GM23338 (cell line): ENCODE measurements around the gene CERS2.

ENCODE experiments used
- CREB1 ChIP-seq: fragments of 250-450 bp; sonication (Bioruptor Pico); IDR thresholded peaks from 2 replicates; pipeline ENCODE4 v1.5.0; 2020; ENCODE audit warnings: low read depth, mild to moderate bottlenecking, moderate library complexity
- CTCF ChIP-seq, 2 experiments: fragments of 200-600 bp in 1 of 2; sonication (generic) in 1 of 2; conservative IDR thresholded peaks; 2 replicates each; pipeline versions ENCODE4 v1.5.1 to v1.6.1; 2016 to 2017; ENCODE audit warnings: antibody characterized with exemption in 2 of 2, low read depth in 2 of 2, mild to moderate bottlenecking in 2 of 2, moderate library complexity in 1 of 2
- ETS1 ChIP-seq: IDR thresholded peaks from 2 replicates; pipeline ENCODE4 v1.6.1; 2016; ENCODE audit warnings: antibody characterized with exemption
- EZH2 ChIP-seq: fragments of 200-600 bp; sonication (generic); IDR thresholded peaks from one replicate; pipeline ENCODE4 v1.8.0; 2017; ENCODE audit warnings: antibody characterized with exemption, mild to moderate bottlenecking, low read depth; ENCODE audit not compliant: unreplicated experiment
- EZH2phosphoT487 ChIP-seq: fragments of 200-600 bp; sonication (generic); IDR thresholded peaks from one replicate; pipeline ENCODE4 v1.8.1; 2018; ENCODE audit warnings: antibody characterized with exemption; ENCODE audit not compliant: unreplicated experiment
- JUNB ChIP-seq: IDR thresholded peaks from one replicate; pipeline ENCODE4 v1.6.1; 2016; ENCODE audit warnings: antibody characterized with exemption; ENCODE audit not compliant: unreplicated experiment
- POLR2AphosphoS5 ChIP-seq: IDR thresholded peaks from 2 replicates; pipeline ENCODE4 v1.6.1; 2016; ENCODE audit warnings: antibody characterized with exemption, low read depth
- REST ChIP-seq: IDR thresholded peaks from one replicate; pipeline ENCODE4 v1.6.1; 2018; ENCODE audit warnings: antibody characterized with exemption; ENCODE audit not compliant: unreplicated experiment
- STAT1 ChIP-seq: IDR thresholded peaks from one replicate; pipeline ENCODE4 v1.6.1; 2016; ENCODE audit warnings: antibody characterized with exemption; ENCODE audit not compliant: unreplicated experiment

- no peak for TF ChIP-seq JUNB
- no peak for TF ChIP-seq REST
- no peak for TF ChIP-seq POLR2AphosphoS5
- TF ChIP-seq EZH2, result no peak
- no peak for TF ChIP-seq EZH2phosphoT487
- TF ChIP-seq CTCF (conservative IDR thresholded peaks at IDR 0.05; ENCODE audit: low read depth in 2 of 2), result no peak
- TF ChIP-seq ETS1, result no peak
- no peak for TF ChIP-seq CREB1
- TF ChIP-seq STAT1, result no peak
These were observed 25.3 kb upstream of the CERS2 start for GRCh38 chr1:150999926-151000325.
